H1 (cell line): Measurements from ENCODE around the gene BCAS1. TPM values are rescaled to one million over a fixed set of nuclear protein-coding genes. Genes with fewer than 3 reads are reported as not detected.

ENCODE experiments used
- ASH2L ChIP-seq: fragments of 200-600, 300-600 bp; sonication (generic); IDR thresholded peaks from one replicate; pipeline ENCODE4 v1.7.1; 2017; ENCODE audit warnings: low read length
- CBX8 ChIP-seq: fragments of 300-800, 300-1000 bp; sonication (generic); IDR thresholded peaks from 2 replicates; pipeline ENCODE4 v1.7.1; 2016; ENCODE audit warnings: low read depth, low read length, borderline replicate concordance
- CHD2 ChIP-seq: IDR thresholded peaks from 2 replicates; pipeline ENCODE4 v1.6.1; 2012; ENCODE audit warnings: low read length, improper control_type of control experiment
- CTBP2 ChIP-seq: IDR thresholded peaks from 2 replicates; pipeline ENCODE4 v1.7.0; 2011; ENCODE audit warnings: borderline replicate concordance, mild to moderate bottlenecking, moderate library complexity, mixed read lengths, low read length; ENCODE audit not compliant: insufficient read depth, insufficient read length
- FOSL1 ChIP-seq: IDR thresholded peaks from 2 replicates; pipeline ENCODE4 v1.6.1; 2011; ENCODE audit warnings: mild to moderate bottlenecking, low read depth, low read length, moderate library complexity; ENCODE audit not compliant: insufficient read depth
- SUZ12 ChIP-seq: fragments of 200-600 bp; sonication (generic); IDR thresholded peaks from 2 replicates; pipeline ENCODE4 v1.6.1; 2012; ENCODE audit warnings: mild to moderate bottlenecking, inconsistent platforms, low read length, moderate library complexity, mixed read lengths
- polyA plus RNA-seq, 7 experiments: library from polyadenylated mRNA; depleted of rRNA in 3 of 7; stranded (reverse) in 5 of 7; unstranded in 2 of 7; fragments of >200 nt in 5 of 7; fragments of 200-250 nt in 2 of 7; gene quantifications; 1 replicate in 5 of 7; 2 replicates in 1 of 7; 4 replicates in 1 of 7; pipeline versions ENCODE4 v1.2.1 to v1.2.3, GENCODE V29; 2011 to 2013; ENCODE audit warnings: missing spikeins in 2 of 7, mixed read lengths in 2 of 7
- total RNA-seq: library from RNA; stranded (reverse); fragmentation: NEBNext Ultra II Directional; extraction: Animal tissue kit (Norgen Biotek cat#: 25700); gene quantifications from 2 replicates; pipeline ENCODE4 v1.2.1, GENCODE V29; 2021

BCAS1 gene
- total and polyA plus RNA-seq, 2 of the 8 experiments (the other 6 are each of a cell fraction or from before 2014, with no cell fraction given), result 0.06 to 0.19 TPM

DNA sequence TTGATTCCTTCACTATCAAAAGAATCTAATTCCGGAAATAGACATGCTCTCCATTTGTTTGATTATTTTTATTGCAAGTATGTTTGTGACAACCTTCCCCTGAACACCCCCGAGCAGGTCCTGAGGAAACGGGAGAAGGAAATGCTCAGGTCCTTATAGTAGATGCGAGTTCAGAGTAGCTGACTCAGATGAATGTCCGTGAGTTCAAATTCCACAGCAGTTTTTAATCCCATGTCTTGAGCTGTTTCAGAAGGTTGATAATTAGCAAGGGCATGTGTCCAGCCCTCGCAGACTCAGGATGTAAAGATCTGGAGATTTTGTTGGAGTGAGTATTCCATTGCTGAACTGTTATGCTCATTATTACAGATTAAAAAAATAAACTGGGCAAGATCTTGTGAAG lies 169.3 kb downstream of the BCAS1 start (continued):
- TF ChIP-seq SUZ12 (no peak), CTBP2 (no peak), ASH2L (no peak), CBX8 (no peak), CHD2 (no peak), FOSL1 (no peak)
